ENCODE data around the gene TTI1. TPM values are rescaled to one million over a fixed set of nuclear protein-coding genes. Genes with fewer than 3 reads are reported as not detected.

The TTI1 gene
- total and polyA plus RNA-seq, 2 of the 13 experiments (the other 11 are each of a cell fraction or from before 2014, with no cell fraction given) = 22.9 to 39.8 TPM

GRCh38 chr20:38033330-38034107 is at the start of gene TTI1, which contains the start of gene RPRD1B (continued):
- TF ChIP-seq NFYB (CRISPR knock-in tag; IDR thresholded peaks at IDR 0.05) (peak; percentile 70), ZNF24 (IDR thresholded peaks at IDR 0.05) (no peak), ZNF460 (CRISPR knock-in tag; IDR thresholded peaks at IDR 0.05; ENCODE audit: borderline replicate concordance) (0 out of 2 replicates have a peak, but pooled peaks have one; percentile 40), PCBP2 (optimal IDR thresholded peaks at IDR 0.05; ENCODE audit: low read depth, low read length, poor library complexity, severe bottlenecking) (peak; percentile 35), ZMYM2 (CRISPR knock-in tag; IDR thresholded peaks at IDR 0.05) (peak; percentile 55; the same call in 1 of the 2 replicates), ZNF75D (CRISPR knock-in tag; IDR thresholded peaks at IDR 0.05; ENCODE audit: borderline replicate concordance) (no peak), MLLT10 (CRISPR knock-in tag; IDR thresholded peaks at IDR 0.05) (0 out of 2 replicates have a peak, but pooled peaks have one; percentile 47), SYNCRIP (IDR thresholded peaks at IDR 0.05; ENCODE audit: insufficient read depth, low read depth, low read length) (no peak), CCAR2 (optimal IDR thresholded peaks at IDR 0.05; ENCODE audit: low read depth, low read length) (peak; percentile 88), ZNF547 (CRISPR knock-in tag; IDR thresholded peaks at IDR 0.05) (peak; percentile 98), KLF15 (CRISPR knock-in tag; IDR thresholded peaks at IDR 0.05; ENCODE audit: borderline replicate concordance) (0 out of 2 replicates have a peak, but pooled peaks have one; percentile 72), FOXJ3 (CRISPR knock-in tag; IDR thresholded peaks at IDR 0.05; ENCODE audit: borderline replicate concordance) (peak; percentile 26; the same call in 1 of the 2 replicates), YEATS4 (CRISPR knock-in tag; IDR thresholded peaks at IDR 0.05; ENCODE audit: borderline replicate concordance) (peak; percentile 100), ATM (IDR thresholded peaks at IDR 0.05; ENCODE audit: borderline replicate concordance) (no peak), KAT2B (IDR thresholded peaks at IDR 0.05; ENCODE audit: borderline replicate concordance, low read depth, low read length) (no peak), MXD1 (CRISPR knock-in tag; IDR thresholded peaks at IDR 0.05) (peak; percentile 95), HES4 (CRISPR knock-in tag; IDR thresholded peaks at IDR 0.05; ENCODE audit: borderline replicate concordance) (peak; percentile 78), NCOA5 (CRISPR knock-in tag; IDR thresholded peaks at IDR 0.05) (no peak), ZNF616 (CRISPR knock-in tag; IDR thresholded peaks at IDR 0.05; ENCODE audit: low read depth) (no peak; the same call in 1 of the 2 replicates), HOXA5 (CRISPR knock-in tag; IDR thresholded peaks at IDR 0.05) (peak; percentile 80), U2AF2 (IDR thresholded peaks at IDR 0.05; ENCODE audit: low read depth, low read length) (no peak), ZNF883 (CRISPR knock-in tag; IDR thresholded peaks at IDR 0.05; ENCODE audit: not compliant biosample characterization) (peak; percentile 97), ZNF543 (CRISPR knock-in tag; IDR thresholded peaks at IDR 0.05) (peak; percentile 98), HHEX (CRISPR knock-in tag; IDR thresholded peaks at IDR 0.05) (no peak), ZNF569 (CRISPR knock-in tag; IDR thresholded peaks at IDR 0.05; ENCODE audit: borderline replicate concordance) (peak; percentile 88; the same call in 1 of the 2 replicates), KDM3A (CRISPR knock-in tag; IDR thresholded peaks at IDR 0.05; ENCODE audit: low read depth) (peak; percentile 84), PAF1 (CRISPR knock-in tag; IDR thresholded peaks at IDR 0.05) (no peak), CEBPZ (IDR thresholded peaks at IDR 0.05; ENCODE audit: low read length) (no peak), ZKSCAN1 (IDR thresholded peaks at IDR 0.05; ENCODE audit: low read length) (no peak; the same call in none of the 2 replicates)

Measured in HepG2 (cell line).